GM12873 (cell line): ENCODE measurements around the gene FANCL.

Experiments
- CTCF ChIP-seq: IDR thresholded peaks from 2 replicates; pipeline ENCODE4 v1.5.1; 2012; ENCODE audit warnings: low read depth, mild to moderate bottlenecking, moderate library complexity, low read length, control low read depth; ENCODE audit not compliant: insufficient read depth; ENCODE audit errors: missing control alignments

The FANCL gene

DNA sequence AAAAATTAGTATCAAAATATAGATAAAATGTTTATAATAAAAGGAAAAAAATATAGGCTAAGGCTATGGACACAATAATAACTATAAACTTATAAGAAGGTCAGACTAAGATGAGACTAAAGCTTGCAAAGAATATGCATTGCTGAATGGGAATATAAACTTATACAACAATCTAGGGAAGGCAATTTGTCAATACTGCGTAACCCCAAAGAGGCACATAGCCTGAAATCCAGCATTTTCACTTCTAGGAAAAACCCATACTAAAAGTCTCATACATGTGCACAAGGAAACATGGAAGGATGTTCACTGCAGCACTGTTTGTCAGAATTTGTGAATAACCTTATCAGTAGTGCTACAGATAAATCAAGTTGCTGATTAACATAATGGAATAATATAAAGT is 45.5 kb downstream of the FANCL start:
- no peak for TF ChIP-seq CTCF

DNA sequence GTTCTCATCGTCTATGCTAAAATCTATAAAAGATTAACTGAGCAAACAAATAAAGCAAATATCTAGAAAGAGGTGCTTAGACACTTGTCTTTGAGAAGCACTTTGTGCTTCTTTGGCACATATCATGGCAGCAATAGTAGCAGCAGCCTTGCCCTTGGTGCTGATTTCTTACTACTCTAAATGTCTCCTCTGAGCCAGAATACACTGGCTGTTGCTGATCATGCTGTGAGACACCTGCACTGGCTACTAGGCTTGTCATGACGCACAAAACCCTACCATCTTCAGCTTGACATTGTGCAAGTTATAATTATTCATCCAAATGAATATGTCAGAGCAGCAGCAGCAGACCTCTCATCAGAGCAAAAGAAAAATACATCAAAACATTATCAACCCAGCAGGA is 46.7 kb downstream of the FANCL start:
- TF ChIP-seq CTCF = no peak

GRCh38 chr2:58186501-58186900 is 54.6 kb downstream of the FANCL start:
- no peak for TF ChIP-seq CTCF

GRCh38 chr2:58182527-58182926 is 58.6 kb downstream of the FANCL start:
- TF ChIP-seq CTCF = no peak

- no peak for TF ChIP-seq CTCF
Observed at GRCh38 chr2:58180635-58181034, 60.5 kb downstream of the FANCL start.

- TF ChIP-seq CTCF = no peak
Observed at GRCh38 chr2:58163913-58164312, 77.2 kb downstream of the FANCL start.

DNA sequence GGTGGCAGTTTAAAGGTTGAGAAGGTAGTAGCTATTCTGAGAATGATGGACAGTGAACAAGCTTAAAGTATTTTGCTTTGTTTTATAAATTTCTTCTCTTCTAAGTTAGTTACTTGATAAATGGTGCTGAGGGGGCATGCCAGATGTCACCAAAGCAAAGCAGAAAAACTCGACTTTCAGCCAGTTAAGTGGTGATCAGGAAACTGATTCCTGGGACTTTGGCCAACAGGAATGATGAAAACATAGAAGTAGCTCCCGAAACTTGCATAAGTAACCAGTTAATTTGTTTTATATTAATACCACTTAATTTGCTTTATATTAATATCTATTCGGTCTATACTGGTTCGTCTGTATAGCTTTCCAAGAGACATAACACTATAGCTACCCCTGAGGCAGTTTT is 82.6 kb downstream of the FANCL start:
- TF ChIP-seq CTCF = no peak

DNA sequence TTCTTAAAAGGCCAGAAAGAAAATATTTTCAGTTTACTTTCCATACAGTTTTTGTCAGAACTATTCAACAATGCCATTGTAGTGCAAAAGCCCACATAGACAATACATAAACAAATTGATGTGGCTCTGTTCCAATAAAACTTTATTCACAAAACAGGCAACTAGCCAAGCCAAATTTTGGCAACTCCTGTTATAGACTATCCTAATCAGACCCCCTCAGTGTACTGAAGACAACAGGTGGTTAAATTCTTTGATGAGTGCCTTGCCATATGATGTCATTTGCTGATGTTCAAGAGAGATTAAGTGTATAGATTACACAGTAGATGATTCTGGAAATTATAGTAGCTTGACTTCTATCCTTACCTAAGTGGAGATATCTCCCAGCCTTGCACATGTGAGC is 83.4 kb downstream of the FANCL start:
- TF ChIP-seq CTCF = no peak
